Spleen (tissue), 7 donors: ENCODE data around the gene BRS3.

ENCODE experiments used
- POLR2A ChIP-seq, 3 donors: fragments of 450-650 bp; IDR thresholded peaks; one replicate each; pipeline ENCODE4 v1.5.1; 2017; ENCODE audit warnings: antibody characterized with exemption in 3 of 3, mild to moderate bottlenecking in 1 of 3
- POLR2AphosphoS5 ChIP-seq, 3 donors: sonication (generic); formaldehyde crosslinking; IDR thresholded peaks; one replicate each; pipeline ENCODE4 v1.5.1; 2017; ENCODE audit warnings: antibody characterized with exemption in 3 of 3
- TF ChIP-seq, protein P1 (sequence below), 11 experiments: fragments of 200-600 bp in 7 of 11; fragments of 450-650 bp in 4 of 11; sonication (generic) in 4 of 11; IDR thresholded peaks in 8 of 11; conservative IDR thresholded peaks in 3 of 11; 1 replicate in 7 of 11; 2 replicates in 4 of 11; pipeline versions ENCODE4 v1.4.0 to v1.8.0; 2016 to 2021; ENCODE audit warnings: antibody characterized with exemption in 11 of 11, inconsistent platforms in 4 of 11, mild to moderate bottlenecking in 1 of 11
- donor health status: DM: no; HTN: no; CAD: no; lungs with moderate emphysema.
- donor health status: DM: no; HTN: no; CAD: no.
- donor health status: DM: no; HTN: no; CAD: no.

DNA sequence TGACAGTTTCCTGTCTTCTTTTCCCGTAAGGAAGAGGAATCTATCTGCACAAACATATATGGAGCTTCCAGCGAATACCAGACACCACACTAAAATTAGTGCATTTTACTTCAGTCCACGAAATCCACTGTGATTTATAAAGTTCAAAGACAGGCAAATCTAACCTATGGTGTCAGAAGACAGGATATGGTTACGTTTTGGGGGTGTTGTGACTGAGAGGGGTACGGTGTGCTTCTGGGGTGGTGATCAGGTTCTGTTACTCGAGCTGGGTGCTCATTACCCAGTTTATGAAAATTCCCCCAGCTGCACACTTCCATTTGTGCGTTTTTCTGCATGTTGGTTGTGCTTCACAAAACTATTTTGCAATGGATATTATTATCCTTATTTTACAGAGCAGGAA lies 54.5 kb downstream of the BRS3 start:
- TF ChIP-seq, protein P1, sequence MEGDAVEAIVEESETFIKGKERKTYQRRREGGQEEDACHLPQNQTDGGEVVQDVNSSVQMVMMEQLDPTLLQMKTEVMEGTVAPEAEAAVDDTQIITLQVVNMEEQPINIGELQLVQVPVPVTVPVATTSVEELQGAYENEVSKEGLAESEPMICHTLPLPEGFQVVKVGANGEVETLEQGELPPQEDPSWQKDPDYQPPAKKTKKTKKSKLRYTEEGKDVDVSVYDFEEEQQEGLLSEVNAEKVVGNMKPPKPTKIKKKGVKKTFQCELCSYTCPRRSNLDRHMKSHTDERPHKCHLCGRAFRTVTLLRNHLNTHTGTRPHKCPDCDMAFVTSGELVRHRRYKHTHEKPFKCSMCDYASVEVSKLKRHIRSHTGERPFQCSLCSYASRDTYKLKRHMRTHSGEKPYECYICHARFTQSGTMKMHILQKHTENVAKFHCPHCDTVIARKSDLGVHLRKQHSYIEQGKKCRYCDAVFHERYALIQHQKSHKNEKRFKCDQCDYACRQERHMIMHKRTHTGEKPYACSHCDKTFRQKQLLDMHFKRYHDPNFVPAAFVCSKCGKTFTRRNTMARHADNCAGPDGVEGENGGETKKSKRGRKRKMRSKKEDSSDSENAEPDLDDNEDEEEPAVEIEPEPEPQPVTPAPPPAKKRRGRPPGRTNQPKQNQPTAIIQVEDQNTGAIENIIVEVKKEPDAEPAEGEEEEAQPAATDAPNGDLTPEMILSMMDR (IDR thresholded peaks at IDR 0.05 in 8 of 11, conservative IDR thresholded peaks at IDR 0.05 in 3 of 11): no peak
- TF ChIP-seq POLR2A (IDR thresholded peaks at IDR 0.05) (no peak), POLR2AphosphoS5 (IDR thresholded peaks at IDR 0.05) (no peak)
